ENCODE results near the gene RPS6KA5. TPM values are rescaled to one million over a fixed set of nuclear protein-coding genes. Genes with fewer than 3 reads are reported as not detected.

RPS6KA5 gene
- total and polyA plus RNA-seq, 9 of the 15 experiments (the other 6 are each of a cell fraction or from before 2014, with no cell fraction given) = 0.88 to 7.7 (median 4.7) TPM

- no peak for TF ChIP-seq RBM14 (IDR thresholded peaks at IDR 0.05; ENCODE audit: borderline replicate concordance, insufficient read depth, low read depth, low read length)
- TF ChIP-seq DDX20 (tag; IDR thresholded peaks at IDR 0.05; ENCODE audit: low read depth) = no peak
- peak; percentile 34; the same call in 1 of the 2 replicates for TF ChIP-seq PML (IDR thresholded peaks at IDR 0.05; ENCODE audit: low read length)
- peak; percentile 84 for TF ChIP-seq FOXP1 (CRISPR knock-in tag; IDR thresholded peaks at IDR 0.05)
- TF ChIP-seq ZBTB40 (IDR thresholded peaks at IDR 0.05) = 0 out of 2 replicates have a peak, but pooled peaks have one; percentile 56
- TF ChIP-seq ZBTB40 (CRISPR knock-in tag; IDR thresholded peaks at IDR 0.05) = no peak
- peak; percentile 37 for TF ChIP-seq ASH1L (IDR thresholded peaks at IDR 0.05; ENCODE audit: borderline replicate concordance, low read depth, partially characterized antibody)
- TF ChIP-seq ATF7 (IDR thresholded peaks at IDR 0.05) = peak; percentile 99
- TF ChIP-seq ZNF431 (CRISPR knock-in tag; IDR thresholded peaks at IDR 0.05) = peak; percentile 60; the same call in 1 of the 2 replicates
- TF ChIP-seq RBM34 (IDR thresholded peaks at IDR 0.05; ENCODE audit: borderline replicate concordance, insufficient read depth, low read length) = no peak
- no peak for TF ChIP-seq ELK1 (CRISPR knock-in tag; IDR thresholded peaks at IDR 0.05)
- TF ChIP-seq, protein P1, sequence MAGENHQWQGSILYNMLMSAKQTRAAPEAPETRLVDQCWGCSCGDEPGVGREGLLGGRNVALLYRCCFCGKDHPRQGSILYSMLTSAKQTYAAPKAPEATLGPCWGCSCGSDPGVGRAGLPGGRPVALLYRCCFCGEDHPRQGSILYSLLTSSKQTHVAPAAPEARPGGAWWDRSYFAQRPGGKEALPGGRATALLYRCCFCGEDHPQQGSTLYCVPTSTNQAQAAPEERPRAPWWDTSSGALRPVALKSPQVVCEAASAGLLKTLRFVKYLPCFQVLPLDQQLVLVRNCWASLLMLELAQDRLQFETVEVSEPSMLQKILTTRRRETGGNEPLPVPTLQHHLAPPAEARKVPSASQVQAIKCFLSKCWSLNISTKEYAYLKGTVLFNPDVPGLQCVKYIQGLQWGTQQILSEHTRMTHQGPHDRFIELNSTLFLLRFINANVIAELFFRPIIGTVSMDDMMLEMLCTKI (IDR thresholded peaks at IDR 0.05; ENCODE audit: partially characterized antibody) = no peak
Measured at GRCh38 chr14:90827919-90828610, 232.4 kb downstream of the RPS6KA5 start (continued).
